ENCODE data around the gene GDI1. TPM values are rescaled to one million over a fixed set of nuclear protein-coding genes. Genes with fewer than 3 reads are reported as not detected.

GDI1 gene
- total and polyA plus RNA-seq, 9 of the 15 experiments (the other 6 are each of a cell fraction or from before 2014, with no cell fraction given) = 0.97 to 82.6 (median 37.5) TPM

DNA sequence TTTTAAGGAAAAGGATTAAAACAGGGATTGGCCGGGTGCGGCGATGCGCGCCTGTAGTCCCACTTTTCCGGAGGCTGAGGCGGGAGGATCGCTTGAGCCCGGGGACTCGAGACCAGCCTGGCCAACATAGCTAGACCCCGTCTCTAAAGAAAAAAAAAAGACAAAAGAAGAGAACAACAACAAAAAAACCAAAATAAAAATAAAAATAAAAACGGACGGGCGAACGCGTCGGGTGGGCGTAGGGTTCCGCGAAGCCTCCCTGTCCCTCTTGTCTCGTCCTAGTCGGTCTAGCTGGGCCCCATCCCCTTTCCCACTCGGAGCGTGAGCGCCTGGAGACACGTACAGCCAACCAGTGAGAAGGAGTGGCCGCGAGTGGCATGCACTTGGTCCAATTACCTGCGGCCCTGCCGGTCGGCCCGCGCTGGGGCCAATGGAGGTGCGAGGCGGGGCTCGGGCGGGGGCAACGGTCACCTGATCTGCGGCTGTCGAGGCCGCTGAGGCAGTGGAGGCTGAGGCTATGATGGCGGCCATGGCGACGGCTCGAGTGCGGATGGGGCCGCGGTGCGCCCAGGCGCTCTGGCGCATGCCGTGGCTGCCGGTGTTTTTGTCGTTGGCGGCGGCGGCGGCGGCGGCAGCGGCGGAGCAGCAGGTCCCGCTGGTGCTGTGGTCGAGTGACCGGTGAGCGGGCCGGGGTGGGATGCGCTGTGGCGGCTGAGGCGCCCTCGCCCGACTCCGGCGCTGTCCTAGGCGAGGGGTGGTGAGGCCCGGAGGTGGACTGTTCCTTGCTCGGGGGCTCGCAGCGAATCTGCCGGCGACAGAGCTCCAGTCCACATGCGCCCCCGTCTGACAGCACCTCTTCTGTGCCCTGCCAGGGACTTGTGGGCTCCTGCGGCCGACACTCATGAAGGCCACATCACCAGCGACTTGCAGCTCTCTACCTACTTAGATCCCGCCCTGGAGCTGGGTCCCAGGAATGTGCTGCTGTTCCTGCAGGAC, 8.5 kb upstream of the GDI1 start, which contains the start of gene ATP6AP1 (continued):
- no peak for TF ChIP-seq ZNF175 (CRISPR knock-in tag; IDR thresholded peaks at IDR 0.05; ENCODE audit: low read depth)
- TF ChIP-seq TBP (optimal IDR thresholded peaks at IDR 0.05; ENCODE audit: low read depth, low read length) = peak; percentile 37
- TF ChIP-seq, protein P1, sequence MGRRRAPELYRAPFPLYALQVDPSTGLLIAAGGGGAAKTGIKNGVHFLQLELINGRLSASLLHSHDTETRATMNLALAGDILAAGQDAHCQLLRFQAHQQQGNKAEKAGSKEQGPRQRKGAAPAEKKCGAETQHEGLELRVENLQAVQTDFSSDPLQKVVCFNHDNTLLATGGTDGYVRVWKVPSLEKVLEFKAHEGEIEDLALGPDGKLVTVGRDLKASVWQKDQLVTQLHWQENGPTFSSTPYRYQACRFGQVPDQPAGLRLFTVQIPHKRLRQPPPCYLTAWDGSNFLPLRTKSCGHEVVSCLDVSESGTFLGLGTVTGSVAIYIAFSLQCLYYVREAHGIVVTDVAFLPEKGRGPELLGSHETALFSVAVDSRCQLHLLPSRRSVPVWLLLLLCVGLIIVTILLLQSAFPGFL (CRISPR knock-in tag; IDR thresholded peaks at IDR 0.05) = no peak
- TF ChIP-seq CXXC5 (CRISPR knock-in tag; IDR thresholded peaks at IDR 0.05) = peak; percentile 85
- TF ChIP-seq, protein P2, sequence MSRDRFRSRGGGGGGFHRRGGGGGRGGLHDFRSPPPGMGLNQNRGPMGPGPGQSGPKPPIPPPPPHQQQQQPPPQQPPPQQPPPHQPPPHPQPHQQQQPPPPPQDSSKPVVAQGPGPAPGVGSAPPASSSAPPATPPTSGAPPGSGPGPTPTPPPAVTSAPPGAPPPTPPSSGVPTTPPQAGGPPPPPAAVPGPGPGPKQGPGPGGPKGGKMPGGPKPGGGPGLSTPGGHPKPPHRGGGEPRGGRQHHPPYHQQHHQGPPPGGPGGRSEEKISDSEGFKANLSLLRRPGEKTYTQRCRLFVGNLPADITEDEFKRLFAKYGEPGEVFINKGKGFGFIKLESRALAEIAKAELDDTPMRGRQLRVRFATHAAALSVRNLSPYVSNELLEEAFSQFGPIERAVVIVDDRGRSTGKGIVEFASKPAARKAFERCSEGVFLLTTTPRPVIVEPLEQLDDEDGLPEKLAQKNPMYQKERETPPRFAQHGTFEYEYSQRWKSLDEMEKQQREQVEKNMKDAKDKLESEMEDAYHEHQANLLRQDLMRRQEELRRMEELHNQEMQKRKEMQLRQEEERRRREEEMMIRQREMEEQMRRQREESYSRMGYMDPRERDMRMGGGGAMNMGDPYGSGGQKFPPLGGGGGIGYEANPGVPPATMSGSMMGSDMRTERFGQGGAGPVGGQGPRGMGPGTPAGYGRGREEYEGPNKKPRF (IDR thresholded peaks at IDR 0.05; ENCODE audit: low read depth, low read length) = no peak
- no peak for TF ChIP-seq CHCHD3 (CRISPR knock-in tag; IDR thresholded peaks at IDR 0.05)
- TF ChIP-seq ZNF699 (CRISPR knock-in tag; IDR thresholded peaks at IDR 0.05; ENCODE audit: insufficient replicate concordance) = no peak
- peak in 1 of 2 experiments; percentile 53; a peak in 2 of 4 replicates for TF ChIP-seq SIN3A (IDR thresholded peaks at IDR 0.05; ENCODE audit: borderline replicate concordance in 2 of 2, control insufficient read depth in 1 of 2, low read depth in 2 of 2, low read length in 2 of 2)
- no peak for TF ChIP-seq EZH2 (IDR thresholded peaks at IDR 0.05; ENCODE audit: borderline replicate concordance, low read depth, low read length)
- 0 out of 4 replicates have a peak, but pooled peaks of 1 of the 2 experiments have one; percentile 52 for TF ChIP-seq ARNT (IDR thresholded peaks at IDR 0.05)
- no peak for TF ChIP-seq ZNF75A (CRISPR knock-in tag; IDR thresholded peaks at IDR 0.05)
- peak; percentile 42; the same call in 1 of the 2 replicates for TF ChIP-seq HLTF (IDR thresholded peaks at IDR 0.05)
- 0 out of 4 replicates have a peak, but pooled peaks of 1 of the 2 experiments have one; percentile 34 for TF ChIP-seq NONO (IDR thresholded peaks at IDR 0.05; ENCODE audit: low read depth in 2 of 2, low read length in 1 of 2)
- TF ChIP-seq, protein P3, sequence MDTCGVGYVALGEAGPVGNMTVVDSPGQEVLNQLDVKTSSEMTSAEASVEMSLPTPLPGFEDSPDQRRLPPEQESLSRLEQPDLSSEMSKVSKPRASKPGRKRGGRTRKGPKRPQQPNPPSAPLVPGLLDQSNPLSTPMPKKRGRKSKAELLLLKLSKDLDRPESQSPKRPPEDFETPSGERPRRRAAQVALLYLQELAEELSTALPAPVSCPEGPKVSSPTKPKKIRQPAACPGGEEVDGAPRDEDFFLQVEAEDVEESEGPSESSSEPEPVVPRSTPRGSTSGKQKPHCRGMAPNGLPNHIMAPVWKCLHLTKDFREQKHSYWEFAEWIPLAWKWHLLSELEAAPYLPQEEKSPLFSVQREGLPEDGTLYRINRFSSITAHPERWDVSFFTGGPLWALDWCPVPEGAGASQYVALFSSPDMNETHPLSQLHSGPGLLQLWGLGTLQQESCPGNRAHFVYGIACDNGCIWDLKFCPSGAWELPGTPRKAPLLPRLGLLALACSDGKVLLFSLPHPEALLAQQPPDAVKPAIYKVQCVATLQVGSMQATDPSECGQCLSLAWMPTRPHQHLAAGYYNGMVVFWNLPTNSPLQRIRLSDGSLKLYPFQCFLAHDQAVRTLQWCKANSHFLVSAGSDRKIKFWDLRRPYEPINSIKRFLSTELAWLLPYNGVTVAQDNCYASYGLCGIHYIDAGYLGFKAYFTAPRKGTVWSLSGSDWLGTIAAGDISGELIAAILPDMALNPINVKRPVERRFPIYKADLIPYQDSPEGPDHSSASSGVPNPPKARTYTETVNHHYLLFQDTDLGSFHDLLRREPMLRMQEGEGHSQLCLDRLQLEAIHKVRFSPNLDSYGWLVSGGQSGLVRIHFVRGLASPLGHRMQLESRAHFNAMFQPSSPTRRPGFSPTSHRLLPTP (IDR thresholded peaks at IDR 0.05; ENCODE audit: borderline replicate concordance, extremely low read depth, insufficient read length) = no peak
